ENCODE data around the gene GAN. TPM values are rescaled to one million over a fixed set of nuclear protein-coding genes. Genes with fewer than 3 reads are reported as not detected.

Gene GAN
- total RNA-seq, 1 experiment from 2014 or later: 25.4 TPM

DNA sequence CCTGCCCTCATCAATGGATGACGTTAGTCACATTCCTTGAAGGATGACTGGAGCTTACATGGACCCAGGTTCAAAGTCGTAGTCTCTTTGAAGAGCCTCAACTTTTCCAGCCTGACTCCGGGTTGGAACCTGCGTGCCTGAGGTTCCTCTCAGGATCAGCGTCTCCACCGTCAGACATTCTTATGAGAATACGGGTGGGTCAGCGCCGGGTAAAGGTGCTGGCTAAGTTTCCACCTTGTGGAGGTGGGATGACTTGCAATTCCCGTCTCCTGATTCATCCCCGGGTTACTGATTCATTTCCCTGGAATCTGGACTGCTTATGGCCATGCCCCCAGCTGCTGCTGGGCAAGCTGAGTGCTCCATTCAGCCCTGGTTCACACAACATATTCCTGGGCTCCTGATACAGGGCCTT, 90.9 kb downstream of the GAN start:
- DNase-seq (ENCODE audit: low spot score) (peak; percentile 36), ATAC-seq (peak; percentile 55)
- Mint-ChIP-seq H3K4me3 (no peak overlapping the region), H3K4me1 (peaks cover 9% of the 10 kb centered on the region), H3K9me3 (no peaks in the 10 kb centered on the region), H3K27me3 (ENCODE audit: low read depth) (peaks cover 6% of the 10 kb centered on the region), H3K27ac (no peak overlapping the region), H3K36me3 (no peaks in the 10 kb centered on the region)
- TF ChIP-seq ELF4 (CRISPR knock-in tag; IDR thresholded peaks at IDR 0.05; ENCODE audit: low read depth): no peak
- no peak for TF ChIP-seq MLX (CRISPR knock-in tag; IDR thresholded peaks at IDR 0.05)
- TF ChIP-seq CBFB (CRISPR knock-in tag; IDR thresholded peaks at IDR 0.05; ENCODE audit: low read depth): no peak
- no peak for TF ChIP-seq HMGA2 (CRISPR knock-in tag; IDR thresholded peaks at IDR 0.05)
- TF ChIP-seq, protein P1, sequence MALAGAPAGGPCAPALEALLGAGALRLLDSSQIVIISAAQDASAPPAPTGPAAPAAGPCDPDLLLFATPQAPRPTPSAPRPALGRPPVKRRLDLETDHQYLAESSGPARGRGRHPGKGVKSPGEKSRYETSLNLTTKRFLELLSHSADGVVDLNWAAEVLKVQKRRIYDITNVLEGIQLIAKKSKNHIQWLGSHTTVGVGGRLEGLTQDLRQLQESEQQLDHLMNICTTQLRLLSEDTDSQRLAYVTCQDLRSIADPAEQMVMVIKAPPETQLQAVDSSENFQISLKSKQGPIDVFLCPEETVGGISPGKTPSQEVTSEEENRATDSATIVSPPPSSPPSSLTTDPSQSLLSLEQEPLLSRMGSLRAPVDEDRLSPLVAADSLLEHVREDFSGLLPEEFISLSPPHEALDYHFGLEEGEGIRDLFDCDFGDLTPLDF (CRISPR knock-in tag; IDR thresholded peaks at IDR 0.05): no peak
- TF ChIP-seq, protein P2, sequence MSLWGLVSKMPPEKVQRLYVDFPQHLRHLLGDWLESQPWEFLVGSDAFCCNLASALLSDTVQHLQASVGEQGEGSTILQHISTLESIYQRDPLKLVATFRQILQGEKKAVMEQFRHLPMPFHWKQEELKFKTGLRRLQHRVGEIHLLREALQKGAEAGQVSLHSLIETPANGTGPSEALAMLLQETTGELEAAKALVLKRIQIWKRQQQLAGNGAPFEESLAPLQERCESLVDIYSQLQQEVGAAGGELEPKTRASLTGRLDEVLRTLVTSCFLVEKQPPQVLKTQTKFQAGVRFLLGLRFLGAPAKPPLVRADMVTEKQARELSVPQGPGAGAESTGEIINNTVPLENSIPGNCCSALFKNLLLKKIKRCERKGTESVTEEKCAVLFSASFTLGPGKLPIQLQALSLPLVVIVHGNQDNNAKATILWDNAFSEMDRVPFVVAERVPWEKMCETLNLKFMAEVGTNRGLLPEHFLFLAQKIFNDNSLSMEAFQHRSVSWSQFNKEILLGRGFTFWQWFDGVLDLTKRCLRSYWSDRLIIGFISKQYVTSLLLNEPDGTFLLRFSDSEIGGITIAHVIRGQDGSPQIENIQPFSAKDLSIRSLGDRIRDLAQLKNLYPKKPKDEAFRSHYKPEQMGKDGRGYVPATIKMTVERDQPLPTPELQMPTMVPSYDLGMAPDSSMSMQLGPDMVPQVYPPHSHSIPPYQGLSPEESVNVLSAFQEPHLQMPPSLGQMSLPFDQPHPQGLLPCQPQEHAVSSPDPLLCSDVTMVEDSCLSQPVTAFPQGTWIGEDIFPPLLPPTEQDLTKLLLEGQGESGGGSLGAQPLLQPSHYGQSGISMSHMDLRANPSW (CRISPR knock-in tag; conservative IDR thresholded peaks at IDR 0.05; ENCODE audit: low read depth): no peak
- TF ChIP-seq, protein P3, sequence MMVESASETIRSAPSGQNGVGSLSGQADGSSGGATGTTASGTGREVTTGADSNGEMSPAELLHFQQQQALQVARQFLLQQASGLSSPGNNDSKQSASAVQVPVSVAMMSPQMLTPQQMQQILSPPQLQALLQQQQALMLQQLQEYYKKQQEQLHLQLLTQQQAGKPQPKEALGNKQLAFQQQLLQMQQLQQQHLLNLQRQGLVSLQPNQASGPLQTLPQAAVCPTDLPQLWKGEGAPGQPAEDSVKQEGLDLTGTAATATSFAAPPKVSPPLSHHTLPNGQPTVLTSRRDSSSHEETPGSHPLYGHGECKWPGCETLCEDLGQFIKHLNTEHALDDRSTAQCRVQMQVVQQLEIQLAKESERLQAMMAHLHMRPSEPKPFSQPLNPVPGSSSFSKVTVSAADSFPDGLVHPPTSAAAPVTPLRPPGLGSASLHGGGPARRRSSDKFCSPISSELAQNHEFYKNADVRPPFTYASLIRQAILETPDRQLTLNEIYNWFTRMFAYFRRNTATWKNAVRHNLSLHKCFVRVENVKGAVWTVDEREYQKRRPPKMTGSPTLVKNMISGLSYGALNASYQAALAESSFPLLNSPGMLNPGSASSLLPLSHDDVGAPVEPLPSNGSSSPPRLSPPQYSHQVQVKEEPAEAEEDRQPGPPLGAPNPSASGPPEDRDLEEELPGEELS (CRISPR knock-in tag; IDR thresholded peaks at IDR 0.05): no peak
- TF ChIP-seq, protein P4, sequence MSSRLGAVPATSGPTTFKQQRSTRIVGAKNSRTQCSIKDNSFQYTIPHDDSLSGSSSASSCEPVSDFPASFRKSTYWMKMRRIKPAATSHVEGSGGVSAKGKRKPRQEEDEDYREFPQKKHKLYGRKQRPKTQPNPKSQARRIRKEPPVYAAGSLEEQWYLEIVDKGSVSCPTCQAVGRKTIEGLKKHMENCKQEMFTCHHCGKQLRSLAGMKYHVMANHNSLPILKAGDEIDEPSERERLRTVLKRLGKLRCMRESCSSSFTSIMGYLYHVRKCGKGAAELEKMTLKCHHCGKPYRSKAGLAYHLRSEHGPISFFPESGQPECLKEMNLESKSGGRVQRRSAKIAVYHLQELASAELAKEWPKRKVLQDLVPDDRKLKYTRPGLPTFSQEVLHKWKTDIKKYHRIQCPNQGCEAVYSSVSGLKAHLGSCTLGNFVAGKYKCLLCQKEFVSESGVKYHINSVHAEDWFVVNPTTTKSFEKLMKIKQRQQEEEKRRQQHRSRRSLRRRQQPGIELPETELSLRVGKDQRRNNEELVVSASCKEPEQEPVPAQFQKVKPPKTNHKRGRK (CRISPR knock-in tag; IDR thresholded peaks at IDR 0.05; ENCODE audit: borderline replicate concordance): no peak
- no peak for TF ChIP-seq EMX1 (CRISPR knock-in tag; IDR thresholded peaks at IDR 0.05)
- TF ChIP-seq, protein P5, sequence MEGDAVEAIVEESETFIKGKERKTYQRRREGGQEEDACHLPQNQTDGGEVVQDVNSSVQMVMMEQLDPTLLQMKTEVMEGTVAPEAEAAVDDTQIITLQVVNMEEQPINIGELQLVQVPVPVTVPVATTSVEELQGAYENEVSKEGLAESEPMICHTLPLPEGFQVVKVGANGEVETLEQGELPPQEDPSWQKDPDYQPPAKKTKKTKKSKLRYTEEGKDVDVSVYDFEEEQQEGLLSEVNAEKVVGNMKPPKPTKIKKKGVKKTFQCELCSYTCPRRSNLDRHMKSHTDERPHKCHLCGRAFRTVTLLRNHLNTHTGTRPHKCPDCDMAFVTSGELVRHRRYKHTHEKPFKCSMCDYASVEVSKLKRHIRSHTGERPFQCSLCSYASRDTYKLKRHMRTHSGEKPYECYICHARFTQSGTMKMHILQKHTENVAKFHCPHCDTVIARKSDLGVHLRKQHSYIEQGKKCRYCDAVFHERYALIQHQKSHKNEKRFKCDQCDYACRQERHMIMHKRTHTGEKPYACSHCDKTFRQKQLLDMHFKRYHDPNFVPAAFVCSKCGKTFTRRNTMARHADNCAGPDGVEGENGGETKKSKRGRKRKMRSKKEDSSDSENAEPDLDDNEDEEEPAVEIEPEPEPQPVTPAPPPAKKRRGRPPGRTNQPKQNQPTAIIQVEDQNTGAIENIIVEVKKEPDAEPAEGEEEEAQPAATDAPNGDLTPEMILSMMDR (IDR thresholded peaks at IDR 0.05): no peak
- TF ChIP-seq, protein P6, sequence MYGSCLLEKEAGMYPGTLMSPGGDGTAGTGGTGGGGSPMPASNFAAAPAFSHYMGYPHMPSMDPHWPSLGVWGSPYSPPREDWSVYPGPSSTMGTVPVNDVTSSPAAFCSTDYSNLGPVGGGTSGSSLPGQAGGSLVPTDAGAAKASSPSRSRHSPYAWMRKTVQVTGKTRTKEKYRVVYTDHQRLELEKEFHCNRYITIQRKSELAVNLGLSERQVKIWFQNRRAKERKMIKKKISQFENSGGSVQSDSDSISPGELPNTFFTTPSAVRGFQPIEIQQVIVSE (CRISPR knock-in tag; IDR thresholded peaks at IDR 0.05; ENCODE audit: borderline replicate concordance): no peak
- TF ChIP-seq ZBTB21 (CRISPR knock-in tag; IDR thresholded peaks at IDR 0.05; ENCODE audit: borderline replicate concordance): no peak
- TF ChIP-seq ZNF219 (CRISPR knock-in tag; IDR thresholded peaks at IDR 0.05; ENCODE audit: borderline replicate concordance): no peak
- CTCF ChIA-PET: interaction anchor here (1.1 to 1.3 kb wide), 2 partner anchors 23 to 223 kb away, joined by 3 to 4 read pairs; no protein-coding TSS in a partner anchor
- POLR2A ChIA-PET: no interaction called here
